ENCODE measurements around the gene SPATA17. TPM values are rescaled to one million over a fixed set of nuclear protein-coding genes. Genes with fewer than 3 reads are reported as not detected.
A peak's percentile ranks its signal among the peaks of the same experiment; 100 is the strongest.

The SPATA17 gene
- total RNA-seq, 2 experiments from 2014 or later = not detected

GRCh38 chr1:217907504-217907903, 276.4 kb downstream of the SPATA17 start:
- intact Hi-C loops (cut with micrococcal nuclease) = no loop called here
- Mint-ChIP-seq H3K27ac (no peak overlapping the region), H3K9me3 (peaks cover 6% of the 10 kb centered on the region), H3K36me3 (ENCODE audit: low read depth) (no peaks in the 10 kb centered on the region), H3K27me3 (no peaks in the 10 kb centered on the region), H3K4me3 (no peak overlapping the region), H3K4me1 (ENCODE audit: low read depth) (no peaks in the 10 kb centered on the region)
- ChIA-PET POLR2A (no interaction called here), CTCF (no interaction called here)
- TF ChIP-seq, protein P1, sequence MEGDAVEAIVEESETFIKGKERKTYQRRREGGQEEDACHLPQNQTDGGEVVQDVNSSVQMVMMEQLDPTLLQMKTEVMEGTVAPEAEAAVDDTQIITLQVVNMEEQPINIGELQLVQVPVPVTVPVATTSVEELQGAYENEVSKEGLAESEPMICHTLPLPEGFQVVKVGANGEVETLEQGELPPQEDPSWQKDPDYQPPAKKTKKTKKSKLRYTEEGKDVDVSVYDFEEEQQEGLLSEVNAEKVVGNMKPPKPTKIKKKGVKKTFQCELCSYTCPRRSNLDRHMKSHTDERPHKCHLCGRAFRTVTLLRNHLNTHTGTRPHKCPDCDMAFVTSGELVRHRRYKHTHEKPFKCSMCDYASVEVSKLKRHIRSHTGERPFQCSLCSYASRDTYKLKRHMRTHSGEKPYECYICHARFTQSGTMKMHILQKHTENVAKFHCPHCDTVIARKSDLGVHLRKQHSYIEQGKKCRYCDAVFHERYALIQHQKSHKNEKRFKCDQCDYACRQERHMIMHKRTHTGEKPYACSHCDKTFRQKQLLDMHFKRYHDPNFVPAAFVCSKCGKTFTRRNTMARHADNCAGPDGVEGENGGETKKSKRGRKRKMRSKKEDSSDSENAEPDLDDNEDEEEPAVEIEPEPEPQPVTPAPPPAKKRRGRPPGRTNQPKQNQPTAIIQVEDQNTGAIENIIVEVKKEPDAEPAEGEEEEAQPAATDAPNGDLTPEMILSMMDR (IDR thresholded peaks at IDR 0.05) = no peak
- DNase-seq = no peak
- no peak for ATAC-seq

DNA sequence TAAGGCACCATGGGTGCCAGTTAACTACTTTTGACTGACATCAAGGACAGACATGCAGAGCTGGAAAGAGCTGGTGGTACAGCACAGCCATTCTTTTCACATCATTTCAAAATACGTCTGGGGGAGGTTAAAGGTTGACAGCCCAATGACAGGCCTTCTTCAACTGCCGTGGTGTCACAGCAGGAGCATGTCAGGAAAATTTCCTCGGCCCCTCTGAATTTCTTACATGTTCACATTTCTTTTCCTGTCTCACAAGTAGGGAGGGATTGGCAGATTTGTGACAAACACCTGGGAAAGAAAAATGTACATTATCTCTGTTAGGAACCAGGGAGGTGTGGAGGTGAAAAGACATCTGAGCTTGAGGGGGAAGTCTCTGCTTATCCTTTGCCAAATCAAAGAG, 279.1 kb downstream of the SPATA17 start:
- Mint-ChIP-seq H3K36me3 (ENCODE audit: low read depth) (no peaks in the 10 kb centered on the region), H3K27ac (no peak overlapping the region), H3K9me3 (peaks cover 7% of the 10 kb centered on the region), H3K4me1 (ENCODE audit: low read depth) (no peaks in the 10 kb centered on the region), H3K4me3 (no peak overlapping the region), H3K27me3 (no peaks in the 10 kb centered on the region)
- ChIA-PET CTCF (no interaction called here), POLR2A (no interaction called here)
- no peak for ATAC-seq
- TF ChIP-seq, protein P1 (IDR thresholded peaks at IDR 0.05) = no peak
- intact Hi-C loops (cut with micrococcal nuclease) = no loop called here
- no peak for DNase-seq

- Mint-ChIP-seq H3K4me3 (no peak overlapping the region), H3K9me3 (peaks cover 7% of the 10 kb centered on the region), H3K36me3 (ENCODE audit: low read depth) (no peaks in the 10 kb centered on the region), H3K27ac (no peak overlapping the region), H3K4me1 (ENCODE audit: low read depth) (no peaks in the 10 kb centered on the region), H3K27me3 (no peaks in the 10 kb centered on the region)
- POLR2A ChIA-PET = no interaction called here
- DNase-seq (no peak), ATAC-seq (no peak)
- CTCF ChIA-PET = no interaction called here
- intact Hi-C loops (cut with micrococcal nuclease) = no loop called here
- TF ChIP-seq, protein P1 (IDR thresholded peaks at IDR 0.05) = no peak
Measured at GRCh38 chr1:217910791-217911320, 279.7 kb downstream of the SPATA17 start.

DNA sequence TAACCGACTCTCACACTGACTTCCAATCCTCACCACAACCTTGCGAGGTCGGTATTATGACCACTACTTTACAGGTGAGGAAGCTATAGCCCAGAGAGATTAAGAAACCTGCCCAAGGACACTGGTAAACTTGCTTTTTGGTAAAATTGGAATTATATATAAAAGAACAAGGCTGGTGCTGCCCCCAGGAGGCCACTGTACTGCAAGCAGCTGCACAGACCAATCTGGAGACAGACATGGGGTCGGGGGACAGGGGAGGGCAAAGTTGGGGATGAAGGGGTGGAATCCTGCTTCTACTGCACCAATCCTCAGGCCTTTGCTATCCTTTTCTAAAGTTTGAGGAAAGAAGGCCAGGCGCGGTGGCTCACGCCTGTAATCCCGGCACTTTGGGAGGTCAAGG, 280.8 kb downstream of the SPATA17 start:
- DNase-seq (peak; percentile 7), ATAC-seq (no peak)
- H3K4me3 Mint-ChIP-seq = no peak overlapping the region
- intact Hi-C loops (cut with micrococcal nuclease) = no loop called here
- H3K4me1 Mint-ChIP-seq (ENCODE audit: low read depth) = no peaks in the 10 kb centered on the region
- peaks cover 3% of the 10 kb centered on the region for H3K9me3 Mint-ChIP-seq
- H3K27ac Mint-ChIP-seq = no peak overlapping the region
- H3K27me3 Mint-ChIP-seq = no peaks in the 10 kb centered on the region
- ChIA-PET CTCF (no interaction called here), POLR2A (no interaction called here)
- TF ChIP-seq, protein P1 (IDR thresholded peaks at IDR 0.05) = no peak
- H3K36me3 Mint-ChIP-seq (ENCODE audit: low read depth) = no peaks in the 10 kb centered on the region

DNA sequence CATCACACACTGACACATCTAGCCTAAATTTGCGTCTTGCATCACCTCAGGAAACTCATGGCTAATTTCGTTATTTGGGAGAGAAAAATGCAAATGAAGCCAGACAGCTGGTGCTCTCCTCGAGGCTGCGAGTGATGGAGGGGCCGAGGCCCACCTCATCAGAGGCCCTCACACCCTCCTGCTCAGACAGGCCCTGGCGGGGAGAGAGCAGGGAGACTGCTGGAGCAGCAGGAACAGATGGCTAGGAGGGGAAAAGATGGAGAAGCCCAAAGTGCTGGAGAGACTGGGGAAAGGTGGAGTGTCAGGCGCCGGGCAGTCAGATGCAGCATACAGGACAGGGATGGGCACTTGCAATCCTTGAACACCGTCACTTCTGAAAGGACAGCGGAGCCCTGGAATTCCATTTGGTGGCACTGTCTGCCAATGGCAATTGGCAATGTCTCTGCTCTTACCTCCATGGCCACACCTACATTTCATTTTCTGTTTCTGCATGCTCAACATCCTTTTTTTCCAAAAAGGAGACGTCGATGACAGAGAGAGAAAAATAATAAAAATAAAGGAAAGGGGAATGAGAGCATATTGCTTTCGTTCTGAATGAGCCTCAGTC, 286.2 kb downstream of the SPATA17 start:
- Mint-ChIP-seq H3K27ac (no peak overlapping the region), H3K36me3 (ENCODE audit: low read depth) (no peaks in the 10 kb centered on the region), H3K27me3 (no peaks in the 10 kb centered on the region), H3K4me3 (no peak overlapping the region), H3K9me3 (peaks cover 1% of the 10 kb centered on the region), H3K4me1 (ENCODE audit: low read depth) (no peaks in the 10 kb centered on the region)
- ChIA-PET POLR2A (no interaction called here), CTCF (no interaction called here)
- intact Hi-C loops (cut with micrococcal nuclease) = no loop called here
- no peak for DNase-seq
- TF ChIP-seq, protein P1 (IDR thresholded peaks at IDR 0.05) = no peak
- no peak for ATAC-seq
